ENCODE results near the gene PCNA. TPM values are rescaled to one million over a fixed set of nuclear protein-coding genes. Genes with fewer than 3 reads are reported as not detected.

Gene PCNA
- total and polyA plus RNA-seq, 10 of the 15 experiments (the other 5 are each of a cell fraction or from before 2014, with no cell fraction given), result 389 to 694 (median 540) TPM

GRCh38 chr20:5164645-5165625 lies 45.2 kb upstream of the PCNA start:
- SMC1A ChIA-PET (ENCODE audit: uncharacterized antibody, unreplicated experiment), result no interaction called here
- peaks cover 10% of the 10 kb centered on the region for H3K79me2 ChIP-seq (ENCODE audit: control insufficient read depth, insufficient read depth, low read length)
- no peak overlapping the region for H2AFZ ChIP-seq (ENCODE audit: control insufficient read depth, low read depth, low read length)
- DNase-seq (ENCODE audit: low read depth, low spot score) (no peak), FAIRE-seq (no peak), ATAC-seq (no peak)
- intact Hi-C loops (cut with micrococcal nuclease; ENCODE audit: unreplicated experiment) (no loop called here), in situ Hi-C loops (cut with MboI) (no loop called here)
- H3K9ac ChIP-seq (ENCODE audit: control insufficient read depth, insufficient read depth, low read length), result no peak overlapping the region
- RAD21 ChIA-PET (ENCODE audit: unreplicated experiment), result interaction anchor here (1.0 kb wide), 1 partner anchor 39 kb away, joined by 3 read pairs; the partner anchor contains the start of gene CDS2
- no peak overlapping the region for H3K4me2 ChIP-seq (ENCODE audit: control insufficient read depth, insufficient read depth)
- POLR2A ChIA-PET, result interaction anchor here (0.6 kb wide), 1 partner anchor 20 kb away, joined by 3 read pairs; no protein-coding TSS in a partner anchor
- no TSS peak for BruUV-seq (replicated peaks)
- CTCF ChIA-PET, result interaction anchor here (0.9 to 8.4 kb wide), 2 partner anchors 10 to 39 kb away, joined by 3 to 56 read pairs; partner anchors contain the start of gene CDS2
- H3K27ac ChIP-seq (ENCODE audit: control insufficient read depth, insufficient read depth), result no peak overlapping the region
- no peaks in the 10 kb centered on the region; the same call in 1 of the 2 replicates for H4K20me1 ChIP-seq (ENCODE audit: control insufficient read depth, insufficient read depth)
- H3K27me3 ChIP-seq (replicated peaks in 1 of 2; ENCODE audit: control insufficient read depth in 2 of 2, insufficient read depth in 2 of 2, low read length in 1 of 2), result no peaks in the 10 kb centered on the region
- no peak overlapping the region for H3K4me3 ChIP-seq
- no peaks in the 10 kb centered on the region for H3K36me3 ChIP-seq (ENCODE audit: control insufficient read depth in 2 of 2, insufficient read depth in 2 of 2, low read length in 1 of 2)
- H3K4me1 ChIP-seq (ENCODE audit: control insufficient read depth, insufficient read depth, low read length), result peaks cover 29% of the 10 kb centered on the region
- H3K9me3 ChIP-seq (replicated peaks; ENCODE audit: control insufficient read depth, insufficient read depth, low read length), result no peaks in the 10 kb centered on the region
- 85% methylated on average over 13 of the region's 13 CpGs for WGBS (ENCODE audit: insufficient coverage, insufficient replicate concordance, low lambda C conversion rate, missing lambda C conversion rate)
- no peak for TF ChIP-seq CEBPB (IDR thresholded peaks at IDR 0.05; ENCODE audit: borderline replicate concordance in 1 of 2, low read depth in 2 of 2, low read length in 2 of 2)
- TF ChIP-seq ZNF207 (IDR thresholded peaks at IDR 0.05; ENCODE audit: borderline replicate concordance), result no peak
- no peak for TF ChIP-seq PAX5 (IDR thresholded peaks at IDR 0.05; ENCODE audit: borderline replicate concordance, low read depth, low read length)
- TF ChIP-seq ZSCAN29 (IDR thresholded peaks at IDR 0.05), result no peak
- TF ChIP-seq IRF3 (IDR thresholded peaks at IDR 0.05), result no peak
- TF ChIP-seq RFX5 (IDR thresholded peaks at IDR 0.05; ENCODE audit: low read depth, low read length), result no peak
- TF ChIP-seq WRNIP1 (IDR thresholded peaks at IDR 0.05; ENCODE audit: borderline replicate concordance, low read depth, low read length), result no peak
- TF ChIP-seq NRF1 (conservative IDR thresholded peaks at IDR 0.05; ENCODE audit: low read depth, low read length), result no peak
- no peak for TF ChIP-seq PML (IDR thresholded peaks at IDR 0.05; ENCODE audit: low read length)
- TF ChIP-seq REST (IDR thresholded peaks at IDR 0.05; ENCODE audit: low read depth, low read length), result no peak
- no peak for TF ChIP-seq MLLT1 (IDR thresholded peaks at IDR 0.05)
- no peak for TF ChIP-seq SREBF1 (IDR thresholded peaks at IDR 0.05; ENCODE audit: low read length)
- TF ChIP-seq POLR2A (IDR thresholded peaks at IDR 0.05; ENCODE audit: low read depth, low read length), result no peak
- TF ChIP-seq ZBTB4 (CRISPR knock-in tag; IDR thresholded peaks at IDR 0.05), result no peak
